Left lung (tissue), 10 donors: ENCODE data around the gene KRT20. TPM values are rescaled to one million over a fixed set of nuclear protein-coding genes. Genes with fewer than 3 reads are reported as not detected.

Experiments used
- ATAC-seq: fragments of 200-7000 bp; cut with Tn5 transposase; one replicate; pipeline ENCODE4 v1.9.1; 2020; ENCODE audit warnings: moderate library complexity
- DNase-seq, 4 donors: peaks; one replicate each; pipeline ENCODE4 v3.0.0-alpha.2; 2013 to 2020
- H3K27ac ChIP-seq, 2 donors: fragments of 200-600 bp; sonication (generic) in 1 of 2; one replicate each; pipeline versions ENCODE4 v1.5.0 to v1.8.0; 2020 to 2021
- H3K27me3 ChIP-seq, 2 donors: fragments of 200-600 bp; sonication (generic) in 1 of 2; one replicate each; pipeline versions ENCODE4 v1.5.0 to v1.8.0; 2020 to 2021
- H3K36me3 ChIP-seq, 2 donors: fragments of 200-600 bp; sonication (generic) in 1 of 2; one replicate each; pipeline versions ENCODE4 v1.5.0 to v1.8.0; 2020 to 2021
- H3K4me1 ChIP-seq, 2 donors: fragments of 200-600 bp; one replicate each; pipeline ENCODE4 v1.8.0; 2021
- H3K4me3 ChIP-seq, 2 donors: fragments of 200-600 bp; sonication (generic) in 1 of 2; one replicate each; pipeline versions ENCODE4 v1.5.0 to v1.8.0; 2020 to 2021; ENCODE audit warnings: mild to moderate bottlenecking in 1 of 2
- H3K9me3 ChIP-seq, 2 donors: fragments of 200-600 bp; sonication (generic) in 1 of 2; one replicate each; pipeline versions ENCODE4 v1.5.0 to v1.8.0; 2020 to 2021
- intact Hi-C, 2 donors: fragments of 100-400 bp; cut with DNase I; formaldehyde crosslinking; loops; one replicate each; pipeline versions ENCODE4 v1.11.2 to v1.14.2; 2022
- polyA plus RNA-seq, 6 donors: library from polyadenylated mRNA; unstranded; fragments of 120-200 nt; gene quantifications; one replicate each; pipeline ENCODE4 v1.2.1, GENCODE V29; 2013; ENCODE audit not compliant: insufficient read length in 6 of 6
- total RNA-seq, 2 donors: library from RNA; stranded (reverse); fragmentation: NEBNext Ultra II Directional; extraction: Animal tissue kit (Norgen Biotek cat#: 25700); gene quantifications; one replicate each; pipeline ENCODE4 v1.2.1, GENCODE V29; 2021
- TF ChIP-seq, protein P1 (sequence below), 2 donors: fragments of 200-600 bp; sonication (generic) in 1 of 2; IDR thresholded peaks; one replicate each; pipeline versions ENCODE4 v1.5.0 to v1.8.0; 2021; ENCODE audit warnings: antibody characterized with exemption in 2 of 2
- donor health status: DM: no; HTN: yes; CAD: no.
- donor health status: DM: no; HTN: no; CAD: no.

Gene KRT20
- total and polyA plus RNA-seq, 8 donors, result 0.09 to 0.26 TPM; not detected in 6

DNA sequence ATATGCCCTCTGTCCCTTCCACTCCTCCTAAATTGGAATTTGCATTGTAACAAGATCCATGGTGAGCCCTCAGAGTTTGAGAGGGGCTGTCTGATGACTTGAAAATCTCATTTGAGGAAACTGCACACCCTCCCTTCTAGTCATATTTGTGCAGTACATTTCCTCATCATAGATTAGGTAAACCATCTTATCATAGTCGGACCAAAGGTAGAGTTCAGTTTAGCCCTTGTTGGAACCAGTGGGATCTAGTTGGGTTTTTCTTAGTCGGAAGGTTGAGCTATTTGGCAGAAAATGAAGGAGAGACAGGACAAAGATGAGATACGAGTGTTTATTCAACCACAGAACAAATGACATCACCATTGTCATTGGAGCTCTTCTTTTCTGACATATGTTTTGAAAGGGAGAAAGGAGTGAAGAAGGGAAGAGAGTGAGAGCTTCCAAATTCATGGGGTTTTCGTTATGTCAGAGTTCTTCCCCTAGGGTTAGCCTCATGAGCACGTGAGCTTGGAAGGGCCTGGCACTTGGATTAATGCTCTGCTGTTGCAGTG lies 15.8 kb upstream of the KRT20 start:
- H3K9me3 ChIP-seq, result no peaks in the 10 kb centered on the region
- H3K27me3 ChIP-seq, result peaks cover 0 to 9% of the 10 kb centered on the region in 2 donors
- ATAC-seq, result no peak
- no peak overlapping the region for H3K4me3 ChIP-seq
- DNase-seq, result no peak
- H3K36me3 ChIP-seq, result no peaks in the 10 kb centered on the region
- TF ChIP-seq, protein P1, sequence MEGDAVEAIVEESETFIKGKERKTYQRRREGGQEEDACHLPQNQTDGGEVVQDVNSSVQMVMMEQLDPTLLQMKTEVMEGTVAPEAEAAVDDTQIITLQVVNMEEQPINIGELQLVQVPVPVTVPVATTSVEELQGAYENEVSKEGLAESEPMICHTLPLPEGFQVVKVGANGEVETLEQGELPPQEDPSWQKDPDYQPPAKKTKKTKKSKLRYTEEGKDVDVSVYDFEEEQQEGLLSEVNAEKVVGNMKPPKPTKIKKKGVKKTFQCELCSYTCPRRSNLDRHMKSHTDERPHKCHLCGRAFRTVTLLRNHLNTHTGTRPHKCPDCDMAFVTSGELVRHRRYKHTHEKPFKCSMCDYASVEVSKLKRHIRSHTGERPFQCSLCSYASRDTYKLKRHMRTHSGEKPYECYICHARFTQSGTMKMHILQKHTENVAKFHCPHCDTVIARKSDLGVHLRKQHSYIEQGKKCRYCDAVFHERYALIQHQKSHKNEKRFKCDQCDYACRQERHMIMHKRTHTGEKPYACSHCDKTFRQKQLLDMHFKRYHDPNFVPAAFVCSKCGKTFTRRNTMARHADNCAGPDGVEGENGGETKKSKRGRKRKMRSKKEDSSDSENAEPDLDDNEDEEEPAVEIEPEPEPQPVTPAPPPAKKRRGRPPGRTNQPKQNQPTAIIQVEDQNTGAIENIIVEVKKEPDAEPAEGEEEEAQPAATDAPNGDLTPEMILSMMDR (IDR thresholded peaks at IDR 0.05), result no peak
- H3K4me1 ChIP-seq, result peaks cover 0 to 12% of the 10 kb centered on the region in 2 donors
- intact Hi-C loops, result loop anchor here in 1 of 2 donors (10.0 kb wide), 1 partner anchor 644 kb away; no protein-coding TSS in a partner anchor
- H3K27ac ChIP-seq, result no peak overlapping the region

DNA sequence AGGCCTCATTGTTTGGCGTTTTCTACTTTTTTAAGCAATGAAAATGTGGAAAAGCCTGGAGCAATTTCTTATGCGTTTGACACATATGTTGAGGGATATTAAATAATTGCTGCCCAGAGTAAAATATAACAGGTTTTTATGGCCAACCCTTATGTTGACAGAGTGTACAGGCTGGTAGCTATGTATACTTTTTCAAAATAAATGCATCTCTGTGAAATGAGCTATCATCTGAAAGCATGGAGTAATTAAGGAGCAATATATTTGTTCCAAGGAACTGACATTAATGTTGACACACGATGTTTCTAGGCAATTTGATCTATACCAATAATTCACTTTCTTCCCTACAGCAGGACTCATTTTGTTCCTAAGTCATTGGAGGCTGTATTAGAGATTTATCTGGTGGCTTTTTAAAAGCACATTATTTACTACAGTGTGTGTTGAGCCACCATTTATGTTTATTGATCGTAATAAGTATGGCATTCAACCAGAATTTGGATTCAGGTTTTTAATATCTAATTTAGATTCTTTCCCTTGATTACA lies 11.9 kb upstream of the KRT20 start:
- Histone ChIP-seq H3K4me1 (no peaks in the 10 kb centered on the region), H3K27me3 (peaks cover 0 to 12% of the 10 kb centered on the region in 2 donors), H3K4me3 (no peak overlapping the region), H3K9me3 (no peaks in the 10 kb centered on the region), H3K36me3 (no peaks in the 10 kb centered on the region), H3K27ac (no peak overlapping the region)
- TF ChIP-seq, protein P1 (IDR thresholded peaks at IDR 0.05), result no peak
- intact Hi-C loops, result no loop called here
- ATAC-seq, result no peak
- no peak for DNase-seq

DNA sequence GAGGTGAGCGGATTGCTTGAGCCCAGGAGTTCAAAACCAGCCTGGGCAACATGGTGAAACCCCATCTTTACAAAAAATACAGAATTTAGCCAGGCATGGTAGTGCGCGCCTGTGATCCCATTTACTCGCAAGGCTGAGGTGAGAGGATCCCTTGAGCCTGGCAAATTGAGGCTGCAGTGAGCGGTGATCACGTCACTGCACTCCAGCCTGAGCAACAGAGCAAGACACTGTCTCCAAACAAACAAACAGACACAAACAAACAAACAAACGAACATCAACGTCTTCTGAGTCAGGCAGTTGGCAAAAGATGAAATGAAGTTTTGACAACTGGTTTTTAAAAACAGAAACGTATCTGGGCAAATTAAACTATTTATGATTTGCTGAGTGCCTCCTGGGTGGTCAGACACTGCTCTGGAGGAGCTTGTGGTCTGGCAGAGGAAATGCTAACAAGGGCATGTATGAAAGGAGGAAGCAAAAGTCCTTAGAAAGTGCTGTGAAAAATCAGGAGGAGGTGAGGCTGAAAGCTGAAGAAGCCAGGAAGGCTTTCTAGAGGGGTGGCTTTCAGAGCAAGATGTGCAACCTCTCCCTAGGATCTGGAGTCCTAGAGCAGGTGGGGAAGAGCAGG lies 10.2 kb upstream of the KRT20 start:
- no peak overlapping the region for H3K27ac ChIP-seq
- H3K9me3 ChIP-seq, result no peaks in the 10 kb centered on the region
- H3K36me3 ChIP-seq, result no peaks in the 10 kb centered on the region
- H3K4me1 ChIP-seq, result no peaks in the 10 kb centered on the region
- DNase-seq, result no peak
- no peak for ATAC-seq
- H3K27me3 ChIP-seq, result peaks cover 0 to 19% of the 10 kb centered on the region in 2 donors
- H3K4me3 ChIP-seq, result no peak overlapping the region
- intact Hi-C loops, result no loop called here
- TF ChIP-seq, protein P1 (IDR thresholded peaks at IDR 0.05), result no peak

DNA sequence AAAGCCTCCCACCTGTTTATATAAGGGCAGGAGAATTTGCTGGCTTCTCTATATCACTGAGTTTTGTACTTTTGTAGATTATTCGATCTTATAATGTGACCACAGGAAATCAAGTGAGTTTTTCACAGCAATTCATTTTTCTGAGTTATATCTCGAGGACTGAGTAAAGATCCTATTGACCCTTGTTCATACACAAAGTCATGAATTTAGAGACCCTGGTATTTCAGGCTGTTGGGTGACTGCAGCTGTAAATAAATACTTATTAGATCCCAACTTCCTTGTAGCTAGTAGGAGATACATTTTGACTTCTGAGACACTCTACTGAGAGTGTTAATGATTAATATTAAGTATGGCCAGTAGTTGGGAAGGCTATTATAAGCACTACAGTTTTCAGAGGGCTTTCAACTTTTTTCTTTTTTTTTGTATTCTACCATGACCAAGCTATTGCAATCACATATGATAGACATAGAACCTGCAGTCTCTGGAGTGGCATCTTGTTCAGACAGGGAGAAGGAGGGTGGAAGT lies 3.2 kb upstream of the KRT20 start:
- no peaks in the 10 kb centered on the region for H3K36me3 ChIP-seq
- no peak overlapping the region for H3K4me3 ChIP-seq
- H3K27ac ChIP-seq, result no peak overlapping the region
- H3K27me3 ChIP-seq, result peaks cover 0 to 62% of the 10 kb centered on the region in 2 donors
- no peaks in the 10 kb centered on the region for H3K4me1 ChIP-seq
- intact Hi-C loops, result no loop called here
- TF ChIP-seq, protein P1 (IDR thresholded peaks at IDR 0.05), result no peak
- DNase-seq (no peak), ATAC-seq (peak; percentile 75)
- no peaks in the 10 kb centered on the region for H3K9me3 ChIP-seq

DNA sequence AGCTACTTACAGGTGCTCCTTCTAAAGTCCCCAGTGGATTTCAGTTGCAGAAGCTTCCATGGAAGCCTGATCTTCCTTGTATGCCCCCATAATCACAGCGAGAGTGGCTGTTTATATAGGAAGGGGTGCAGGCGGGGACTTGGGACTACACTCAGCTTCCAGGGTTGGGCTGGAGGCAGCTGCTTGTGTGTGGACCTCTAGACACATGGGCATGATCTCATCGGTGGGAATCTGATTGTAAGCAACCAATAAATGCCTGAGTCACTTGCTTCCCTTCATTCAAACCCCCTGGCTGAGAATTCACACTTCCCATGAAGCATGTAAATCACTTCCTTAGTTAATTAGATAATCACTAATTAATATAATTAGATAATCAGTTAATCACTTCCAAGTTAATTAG lies 1.0 kb upstream of the KRT20 start:
- intact Hi-C loops, result no loop called here
- ATAC-seq (no peak), DNase-seq (no peak)
- H3K4me3 ChIP-seq, result no peak overlapping the region
- TF ChIP-seq, protein P1 (IDR thresholded peaks at IDR 0.05), result no peak
- H3K27ac ChIP-seq, result no peak overlapping the region
- H3K4me1 ChIP-seq, result no peaks in the 10 kb centered on the region
- H3K9me3 ChIP-seq, result no peaks in the 10 kb centered on the region
- H3K27me3 ChIP-seq, result peaks cover 0 to 53% of the 10 kb centered on the region in 2 donors
- no peaks in the 10 kb centered on the region for H3K36me3 ChIP-seq
